ENCODE measurements around the gene DEGS1. TPM values are rescaled to one million over a fixed set of nuclear protein-coding genes. Genes with fewer than 3 reads are reported as not detected.

The DEGS1 gene
- total and polyA plus RNA-seq, 12 donors, result 33.1 to 79.4 (median 35.7) TPM

DNA sequence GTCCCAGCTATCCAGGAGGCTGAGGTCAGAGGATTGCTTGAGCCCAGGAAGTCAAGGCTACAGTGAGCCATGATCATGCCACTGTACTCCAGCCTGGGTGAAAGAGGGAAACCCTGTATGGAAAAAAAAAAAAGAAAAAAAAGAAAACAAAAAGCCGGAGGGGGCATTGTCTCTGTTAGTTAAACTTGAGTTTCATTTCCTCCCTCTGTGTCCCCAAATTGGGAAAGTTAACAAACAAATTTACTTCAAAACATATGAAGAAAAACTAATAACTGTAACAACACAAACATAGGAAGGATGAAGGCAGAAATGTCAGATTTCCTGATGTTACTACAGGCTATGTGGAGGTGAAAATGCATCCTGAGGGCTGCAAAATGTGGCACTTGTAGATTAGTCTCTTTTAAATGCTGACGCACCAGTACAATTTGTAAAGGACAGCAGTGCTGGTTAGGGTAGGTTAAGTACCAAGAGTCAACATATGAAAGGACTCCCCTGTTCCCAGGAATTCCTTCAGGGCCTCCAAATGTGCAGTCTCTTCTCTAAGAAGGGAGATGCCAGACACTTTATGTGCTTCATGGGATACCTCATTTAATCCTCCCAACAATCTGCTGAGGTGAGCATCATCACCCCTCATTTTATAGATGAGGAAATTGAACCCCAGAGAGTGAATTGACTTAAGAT, 52.9 kb downstream of the DEGS1 start:
- Histone ChIP-seq H3K27me3 (no peaks in the 10 kb centered on the region), H3K9me3 (no peaks in the 10 kb centered on the region), H3K27ac (peak overlapping the region in 1 of 10 donors; percentile 34), H3K4me1 (peaks cover 0 to 8% (median 0%) of the 10 kb centered on the region in 9 donors), H3K36me3 (peaks cover 0 to 89% (median 11%) of the 10 kb centered on the region in 9 donors), H3K4me3 (no peak overlapping the region)
- ATAC-seq (no peak), DNase-seq (no peak)
- TF ChIP-seq, protein P1, sequence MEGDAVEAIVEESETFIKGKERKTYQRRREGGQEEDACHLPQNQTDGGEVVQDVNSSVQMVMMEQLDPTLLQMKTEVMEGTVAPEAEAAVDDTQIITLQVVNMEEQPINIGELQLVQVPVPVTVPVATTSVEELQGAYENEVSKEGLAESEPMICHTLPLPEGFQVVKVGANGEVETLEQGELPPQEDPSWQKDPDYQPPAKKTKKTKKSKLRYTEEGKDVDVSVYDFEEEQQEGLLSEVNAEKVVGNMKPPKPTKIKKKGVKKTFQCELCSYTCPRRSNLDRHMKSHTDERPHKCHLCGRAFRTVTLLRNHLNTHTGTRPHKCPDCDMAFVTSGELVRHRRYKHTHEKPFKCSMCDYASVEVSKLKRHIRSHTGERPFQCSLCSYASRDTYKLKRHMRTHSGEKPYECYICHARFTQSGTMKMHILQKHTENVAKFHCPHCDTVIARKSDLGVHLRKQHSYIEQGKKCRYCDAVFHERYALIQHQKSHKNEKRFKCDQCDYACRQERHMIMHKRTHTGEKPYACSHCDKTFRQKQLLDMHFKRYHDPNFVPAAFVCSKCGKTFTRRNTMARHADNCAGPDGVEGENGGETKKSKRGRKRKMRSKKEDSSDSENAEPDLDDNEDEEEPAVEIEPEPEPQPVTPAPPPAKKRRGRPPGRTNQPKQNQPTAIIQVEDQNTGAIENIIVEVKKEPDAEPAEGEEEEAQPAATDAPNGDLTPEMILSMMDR (IDR thresholded peaks at IDR 0.05), result no peak
- WGBS, 2 donors, result 69 to 72% methylated on average over 2 of the region's 2 CpGs
- intact Hi-C loops (cut with DNase I), result no loop called here

DNA sequence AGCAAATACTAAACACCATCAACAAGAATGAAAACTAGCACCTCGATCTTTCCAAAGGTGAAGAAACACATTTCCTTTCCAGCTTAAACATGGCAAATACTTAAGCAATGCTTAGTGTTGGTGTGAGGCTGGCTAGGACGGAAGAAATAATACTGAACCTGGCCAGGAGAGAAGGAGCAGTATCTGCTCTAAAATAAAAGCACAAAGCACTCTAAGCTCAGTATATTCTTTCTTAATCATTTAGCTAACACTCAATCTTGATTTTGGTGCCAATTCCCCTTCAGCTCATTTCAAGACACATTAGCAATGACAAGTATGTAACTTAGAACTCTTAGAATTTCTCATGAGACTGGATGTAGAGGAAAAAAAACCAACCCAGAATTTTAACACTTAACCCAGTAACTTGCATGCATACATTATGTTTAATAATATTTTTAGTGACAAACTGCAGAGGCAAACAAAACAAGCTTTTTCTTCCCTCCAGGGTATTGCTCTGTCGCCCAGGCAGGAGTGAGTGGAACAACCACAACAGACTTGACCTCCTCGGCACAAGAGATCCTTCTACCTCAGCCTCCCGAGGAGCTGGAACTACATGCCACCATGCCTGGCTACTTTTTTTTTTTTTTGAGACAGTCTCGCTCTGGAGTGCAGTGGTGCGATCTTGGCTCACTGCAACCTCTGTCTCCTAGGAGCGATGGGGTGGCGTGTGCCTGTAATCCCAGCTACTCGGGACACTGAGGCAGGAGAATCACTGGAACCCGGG, 54.3 kb downstream of the DEGS1 start:
- WGBS, 2 donors, result 95% methylated on average over 11 of the region's 11 CpGs
- Histone ChIP-seq H3K27ac (no peak overlapping the region), H3K9me3 (no peaks in the 10 kb centered on the region), H3K4me1 (peaks cover 0 to 8% (median 0%) of the 10 kb centered on the region in 9 donors), H3K27me3 (no peaks in the 10 kb centered on the region), H3K4me3 (no peak overlapping the region), H3K36me3 (peaks cover 0 to 85% (median 3%) of the 10 kb centered on the region in 9 donors)
- ATAC-seq (no peak), DNase-seq (no peak)
- intact Hi-C loops (cut with DNase I), result no loop called here
- TF ChIP-seq, protein P1 (IDR thresholded peaks at IDR 0.05), result no peak

DNA sequence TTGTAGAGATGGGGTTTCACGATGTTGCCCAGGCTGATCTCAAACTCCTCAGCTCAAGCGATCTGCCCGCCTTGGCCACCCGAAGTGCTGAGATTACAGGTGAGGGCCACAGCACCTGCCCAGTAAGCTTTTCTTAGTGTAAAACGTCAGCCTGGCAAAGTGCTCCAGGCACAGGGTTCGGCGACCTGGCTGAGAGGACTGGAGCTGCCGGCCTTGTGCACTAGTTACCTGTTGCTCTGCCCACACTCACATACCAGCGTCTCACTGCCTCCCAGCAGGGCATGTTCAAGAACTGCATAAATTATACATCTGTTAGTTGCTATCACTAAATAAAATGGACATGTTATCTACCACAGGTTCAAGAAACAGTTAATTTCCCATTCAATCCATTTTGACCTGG, 55.2 kb downstream of the DEGS1 start:
- no peak for ATAC-seq
- TF ChIP-seq, protein P1 (IDR thresholded peaks at IDR 0.05), result no peak
- H3K36me3 ChIP-seq, result peaks cover 0 to 81% (median 3%) of the 10 kb centered on the region in 9 donors
- H3K4me3 ChIP-seq, result no peak overlapping the region
- no peak for DNase-seq
- peaks cover 0 to 8% (median 0%) of the 10 kb centered on the region in 9 donors for H3K4me1 ChIP-seq
- no peak overlapping the region for H3K27ac ChIP-seq
- 92 to 94% methylated on average over 9 of the region's 9 CpGs for WGBS, 2 donors
- intact Hi-C loops (cut with DNase I), result no loop called here
- H3K9me3 ChIP-seq, result no peaks in the 10 kb centered on the region
- no peaks in the 10 kb centered on the region for H3K27me3 ChIP-seq

DNA sequence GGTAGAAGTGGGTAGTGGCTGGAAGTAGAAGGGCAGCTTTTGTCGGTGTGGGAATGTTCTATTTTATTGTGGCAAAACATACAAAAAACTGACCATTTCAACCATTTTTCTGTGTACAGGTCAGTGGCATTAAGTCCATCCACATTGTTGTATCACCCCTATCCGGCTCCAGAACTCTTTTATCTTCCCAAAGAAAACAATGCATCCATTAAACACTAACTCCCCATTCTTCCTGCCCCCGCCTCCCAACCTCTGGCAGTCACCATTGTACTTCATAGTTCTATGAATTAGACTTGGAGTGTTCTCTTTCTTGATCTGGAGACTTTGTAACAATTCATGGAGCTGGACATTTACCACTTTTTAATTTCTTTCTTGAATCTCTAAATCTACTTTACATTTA, 55.7 kb downstream of the DEGS1 start:
- no peak for DNase-seq
- Histone ChIP-seq H3K4me3 (no peak overlapping the region), H3K9me3 (no peaks in the 10 kb centered on the region), H3K36me3 (peaks cover 0 to 79% (median 3%) of the 10 kb centered on the region in 9 donors), H3K27me3 (no peaks in the 10 kb centered on the region), H3K4me1 (peaks cover 0 to 7% (median 0%) of the 10 kb centered on the region in 9 donors), H3K27ac (no peak overlapping the region)
- ATAC-seq, result peak in 2 of 8 donors; percentile 19 to 60
- WGBS, 2 donors, result 63 to 75% methylated on average over 3 of the region's 3 CpGs
- intact Hi-C loops (cut with DNase I), result no loop called here
- TF ChIP-seq, protein P1 (IDR thresholded peaks at IDR 0.05), result no peak

Other genes with a start within 250 kb of the DEGS1 start
- gene FBXO28, start 69.1 kb upstream of the DEGS1 start, total RNA-seq, result 10 to 100 TPM; 16.9 to 22.9 (median 21.1) TPM
- 1 to 10 TPM; 5.9 to 6.9 TPM for gene FBXO28, start 69.1 kb upstream of the DEGS1 start, polyA plus RNA-seq
- 10 to 100 TPM in 5 of 10 donors, 1 to 10 TPM in 5; 7.7 to 14.0 (median 9.9) TPM for gene NVL, start 146.9 kb downstream of the DEGS1 start, total RNA-seq
- 10 to 100 TPM; 10.8 to 37.3 TPM for gene NVL, start 146.9 kb downstream of the DEGS1 start, polyA plus RNA-seq
- 10 to 100 TPM; 24.4 to 39.6 (median 27.4) TPM for gene CNIH4, start 173.6 kb downstream of the DEGS1 start, total RNA-seq
- 10 to 100 TPM; 56.7 to 86.7 TPM for gene CNIH4, start 173.6 kb downstream of the DEGS1 start, polyA plus RNA-seq